NCI-H1417 (cell line): ENCODE measurements around the gene SIRT1.
"Not testable (repeated sequence)": the region's sequence is repeated elsewhere in the genome, so short reads cannot be mapped to it uniquely, and the experiment has no call there.

Experiments used
- DNase-seq, 3 experiments: peaks; one replicate each; lab custom pipeline; 2025; lab: John Stamatoyannopoulos, UW

The SIRT1 gene

GRCh38 chr10:67877421-67877820, 7.0 kb upstream of the SIRT1 start:
- DNase-seq: not testable (repeated sequence)

GRCh38 chr10:67878133-67878532, 6.3 kb upstream of the SIRT1 start:
- DNase-seq: no peak

- no peak for DNase-seq
These were observed 645 bp upstream of the SIRT1 start for GRCh38 chr10:67883710-67884312.

GRCh38 chr10:67884842-67885670, 600 bp downstream of the SIRT1 start:
- peak; percentile 51 to 87 (median 86) for DNase-seq

GRCh38 chr10:67893637-67894036, 9.2 kb downstream of the SIRT1 start:
- no peak for DNase-seq

GRCh38 chr10:67903581-67903980, 19.1 kb downstream of the SIRT1 start:
- no peak for DNase-seq

GRCh38 chr10:67912331-67912946, 28.0 kb downstream of the SIRT1 start:
- DNase-seq: no peak

- no peak for DNase-seq
These were observed 30.4 kb downstream of the SIRT1 start for GRCh38 chr10:67914777-67915340.

GRCh38 chr10:67917169-67917568, 32.7 kb downstream of the SIRT1 start:
- DNase-seq: no peak

GRCh38 chr10:67917679-67918078, 33.2 kb downstream of the SIRT1 start:
- no peak for DNase-seq

GRCh38 chr10:67921065-67921464, 36.6 kb downstream of the SIRT1 start:
- DNase-seq: no peak

- DNase-seq: no peak
These were observed 39.1 kb downstream of the SIRT1 start for GRCh38 chr10:67923551-67923950.

- peak in 1 of 3 experiments; percentile 48 for DNase-seq
These were observed 39.7 kb downstream of the SIRT1 start for GRCh38 chr10:67924136-67924535.

- no peak for DNase-seq
These were observed 41.1 kb downstream of the SIRT1 start for GRCh38 chr10:67925449-67926005.

GRCh38 chr10:67926951-67927350, 42.5 kb downstream of the SIRT1 start:
- no peak for DNase-seq

- DNase-seq: no peak
These were observed 48.7 kb downstream of the SIRT1 start for GRCh38 chr10:67933199-67933598.

GRCh38 chr10:67934336-67934735, 49.9 kb downstream of the SIRT1 start:
- DNase-seq: no peak

GRCh38 chr10:67935223-67935622, 50.8 kb downstream of the SIRT1 start:
- DNase-seq: no peak

- DNase-seq: no peak
These were observed 52.0 kb downstream of the SIRT1 start for GRCh38 chr10:67936416-67936815.

GRCh38 chr10:67943917-67944316, 59.5 kb downstream of the SIRT1 start:
- DNase-seq: peak in 1 of 3 experiments; percentile 3

- no peak for DNase-seq
These were observed 71.2 kb downstream of the SIRT1 start for GRCh38 chr10:67955614-67956013.

- no peak for DNase-seq
These were observed 75.5 kb downstream of the SIRT1 start for GRCh38 chr10:67959839-67960476.
